ENCODE results near the gene PINLYP.

The PINLYP gene

GRCh38 chr19:43623889-43624670 lies 48.5 kb downstream of the PINLYP start:
- no peaks in the 10 kb centered on the region for H3K79me1 ChIP-seq (ENCODE audit: low read length)
- H2AK5ac ChIP-seq (ENCODE audit: low read length), result no peak overlapping the region
- no peaks in the 10 kb centered on the region for H3K36me3 ChIP-seq (ENCODE audit: control insufficient read depth, insufficient read depth, low read length)
- H2BK5ac ChIP-seq (ENCODE audit: low read length), result no peak overlapping the region
- no peak overlapping the region for H3K27ac ChIP-seq (ENCODE audit: low read depth, low read length)
- no peaks in the 10 kb centered on the region for H3K79me2 ChIP-seq (ENCODE audit: control insufficient read depth, insufficient read depth, low read length)
- H4K8ac ChIP-seq (ENCODE audit: low read depth, low read length), result no peak overlapping the region
- DNase-seq, result peak; percentile 42
- H4K5ac ChIP-seq (ENCODE audit: low read length), result no peak overlapping the region
- H3K23ac ChIP-seq (ENCODE audit: low read length), result no peak overlapping the region
- H3K4me2 ChIP-seq (ENCODE audit: low read length), result no peak overlapping the region
- no peaks in the 10 kb centered on the region for H3K27me3 ChIP-seq (ENCODE audit: insufficient read depth, low read length, poor library complexity)
- WGBS (ENCODE audit: extremely low coverage, insufficient coverage, low lambda C conversion rate), result no CpG with 5 or more reads among the region's 35 CpGs
- no peak overlapping the region for H3K4ac ChIP-seq (ENCODE audit: low read depth, low read length)
- no peak overlapping the region for H2BK15ac ChIP-seq (replicated peaks; ENCODE audit: low read depth)
- no peak overlapping the region for H3K18ac ChIP-seq (ENCODE audit: low read length)
- no peak overlapping the region for H3K9ac ChIP-seq (ENCODE audit: low read length)
- no peaks in the 10 kb centered on the region for H3K4me1 ChIP-seq (ENCODE audit: control insufficient read depth, low read depth, low read length)
- no peak overlapping the region for H3K4me3 ChIP-seq (ENCODE audit: low read length)
- no peak overlapping the region for H3K56ac ChIP-seq (ENCODE audit: low read length)
- H2BK120ac ChIP-seq (ENCODE audit: low read depth, low read length), result no peak overlapping the region

GRCh38 chr19:43624933-43625332 lies 49.3 kb downstream of the PINLYP start:
- Histone ChIP-seq H3K4ac (ENCODE audit: low read depth, low read length) (no peak overlapping the region), H3K4me1 (ENCODE audit: control insufficient read depth, low read depth, low read length) (no peaks in the 10 kb centered on the region), H3K79me2 (ENCODE audit: control insufficient read depth, insufficient read depth, low read length) (no peaks in the 10 kb centered on the region), H3K27me3 (ENCODE audit: insufficient read depth, low read length, poor library complexity) (no peaks in the 10 kb centered on the region), H3K18ac (ENCODE audit: low read length) (no peak overlapping the region), H2BK15ac (replicated peaks; ENCODE audit: low read depth) (no peak overlapping the region), H3K4me3 (ENCODE audit: low read length) (no peak overlapping the region), H3K27ac (ENCODE audit: low read depth, low read length) (no peak overlapping the region), H2BK5ac (ENCODE audit: low read length) (no peak overlapping the region), H4K8ac (ENCODE audit: low read depth, low read length) (no peak overlapping the region), H3K56ac (ENCODE audit: low read length) (peak overlapping the region; percentile 17), H3K36me3 (ENCODE audit: control insufficient read depth, insufficient read depth, low read length) (no peaks in the 10 kb centered on the region), H2BK120ac (ENCODE audit: low read depth, low read length) (no peak overlapping the region), H3K4me2 (ENCODE audit: low read length) (no peak overlapping the region), H3K9ac (ENCODE audit: low read length) (no peak overlapping the region), H2AK5ac (ENCODE audit: low read length) (no peak overlapping the region), H4K5ac (ENCODE audit: low read length) (no peak overlapping the region), H3K79me1 (ENCODE audit: low read length) (no peaks in the 10 kb centered on the region), H3K23ac (ENCODE audit: low read length) (no peak overlapping the region)
- peak; percentile 94 for DNase-seq
- WGBS (ENCODE audit: extremely low coverage, insufficient coverage, low lambda C conversion rate), result no CpG with 5 or more reads among the region's 30 CpGs

DNA sequence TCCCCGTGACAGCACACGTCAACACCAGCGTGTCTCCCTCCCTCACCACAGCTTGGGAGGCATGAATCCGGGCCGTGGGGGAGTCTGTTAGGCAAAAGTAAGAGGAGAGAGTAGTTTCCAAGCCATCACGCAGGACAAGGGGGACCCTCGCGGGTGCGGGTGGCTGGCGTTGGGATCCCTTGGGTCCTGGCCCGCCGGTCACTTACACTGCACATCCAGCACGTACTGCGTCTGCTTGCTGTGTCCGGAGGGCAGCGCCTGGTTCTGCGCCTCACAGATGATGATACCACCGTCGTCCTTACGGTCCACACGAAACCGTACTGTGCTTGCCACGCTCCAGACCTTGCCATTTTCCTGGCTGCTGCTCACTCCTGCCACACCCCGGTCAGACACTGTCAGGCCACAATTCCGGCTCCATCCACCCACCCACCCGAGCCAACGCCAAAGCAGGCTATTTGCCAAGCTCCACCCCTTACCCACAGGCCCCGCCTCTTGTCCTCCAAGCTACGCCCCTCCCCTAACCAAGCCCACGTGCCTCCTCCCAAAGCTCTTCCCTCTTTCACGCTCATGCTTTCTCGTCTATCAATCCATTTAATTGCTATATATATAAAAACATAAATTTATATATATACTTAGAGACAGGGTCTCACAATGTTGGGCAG lies 50.4 kb downstream of the PINLYP start:
- Histone ChIP-seq H3K79me1 (ENCODE audit: low read length) (no peaks in the 10 kb centered on the region), H3K23ac (ENCODE audit: low read length) (no peak overlapping the region), H3K36me3 (ENCODE audit: control insufficient read depth, insufficient read depth, low read length) (no peaks in the 10 kb centered on the region), H2BK5ac (ENCODE audit: low read length) (no peak overlapping the region), H4K5ac (ENCODE audit: low read length) (no peak overlapping the region), H3K27ac (ENCODE audit: low read depth, low read length) (no peak overlapping the region), H3K18ac (ENCODE audit: low read length) (no peak overlapping the region), H3K4me1 (ENCODE audit: control insufficient read depth, low read depth, low read length) (no peaks in the 10 kb centered on the region), H3K9ac (ENCODE audit: low read length) (no peak overlapping the region), H2BK15ac (replicated peaks; ENCODE audit: low read depth) (no peak overlapping the region), H3K4me3 (ENCODE audit: low read length) (no peak overlapping the region), H3K79me2 (ENCODE audit: control insufficient read depth, insufficient read depth, low read length) (no peaks in the 10 kb centered on the region), H2AK5ac (ENCODE audit: low read length) (no peak overlapping the region), H3K27me3 (ENCODE audit: insufficient read depth, low read length, poor library complexity) (no peaks in the 10 kb centered on the region), H2BK120ac (ENCODE audit: low read depth, low read length) (no peak overlapping the region), H4K8ac (ENCODE audit: low read depth, low read length) (no peak overlapping the region), H3K56ac (ENCODE audit: low read length) (peak overlapping the region; percentile 38), H3K4ac (ENCODE audit: low read depth, low read length) (no peak overlapping the region), H3K4me2 (ENCODE audit: low read length) (no peak overlapping the region)
- peak; percentile 57 for DNase-seq
- no CpG with 5 or more reads among the region's 32 CpGs for WGBS (ENCODE audit: extremely low coverage, insufficient coverage, low lambda C conversion rate)

DNA sequence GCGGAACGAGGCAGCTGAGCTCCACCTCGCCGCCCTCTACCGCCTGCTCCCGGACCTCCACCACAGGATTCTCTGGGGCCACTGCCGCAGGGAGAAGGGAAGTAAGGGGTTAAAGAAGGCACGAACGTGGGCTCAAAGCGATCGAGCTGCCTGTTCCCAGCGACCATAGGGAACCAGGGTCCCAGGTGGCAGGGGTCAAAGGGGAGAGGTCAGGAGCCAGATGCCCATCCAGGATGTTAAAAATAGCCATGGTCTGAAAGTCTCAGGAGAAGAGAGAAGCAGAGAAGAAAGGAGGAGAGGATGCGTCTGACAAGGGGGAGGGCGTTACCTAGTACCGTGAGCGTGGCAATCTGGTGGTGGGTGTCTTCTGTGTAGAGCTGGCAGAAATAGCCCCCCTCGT lies 51.2 kb downstream of the PINLYP start:
- H3K23ac ChIP-seq (ENCODE audit: low read length), result no peak overlapping the region
- H3K4ac ChIP-seq (ENCODE audit: low read depth, low read length), result no peak overlapping the region
- no peak overlapping the region for H2BK15ac ChIP-seq (replicated peaks; ENCODE audit: low read depth)
- no peak overlapping the region for H3K4me3 ChIP-seq (ENCODE audit: low read length)
- no peak overlapping the region for H3K18ac ChIP-seq (ENCODE audit: low read length)
- no peak overlapping the region for H2BK5ac ChIP-seq (ENCODE audit: low read length)
- no peaks in the 10 kb centered on the region for H3K4me1 ChIP-seq (ENCODE audit: control insufficient read depth, low read depth, low read length)
- no peak overlapping the region for H2AK5ac ChIP-seq (ENCODE audit: low read length)
- no peaks in the 10 kb centered on the region for H3K27me3 ChIP-seq (ENCODE audit: insufficient read depth, low read length, poor library complexity)
- no CpG with 5 or more reads among the region's 17 CpGs for WGBS (ENCODE audit: extremely low coverage, insufficient coverage, low lambda C conversion rate)
- H3K56ac ChIP-seq (ENCODE audit: low read length), result no peak overlapping the region
- H3K79me1 ChIP-seq (ENCODE audit: low read length), result no peaks in the 10 kb centered on the region
- no peaks in the 10 kb centered on the region for H3K36me3 ChIP-seq (ENCODE audit: control insufficient read depth, insufficient read depth, low read length)
- no peak overlapping the region for H3K9ac ChIP-seq (ENCODE audit: low read length)
- H3K79me2 ChIP-seq (ENCODE audit: control insufficient read depth, insufficient read depth, low read length), result no peaks in the 10 kb centered on the region
- H3K27ac ChIP-seq (ENCODE audit: low read depth, low read length), result no peak overlapping the region
- no peak overlapping the region for H2BK120ac ChIP-seq (ENCODE audit: low read depth, low read length)
- no peak overlapping the region for H4K8ac ChIP-seq (ENCODE audit: low read depth, low read length)
- no peak overlapping the region for H3K4me2 ChIP-seq (ENCODE audit: low read length)
- no peak overlapping the region for H4K5ac ChIP-seq (ENCODE audit: low read length)
- no peak for DNase-seq

DNA sequence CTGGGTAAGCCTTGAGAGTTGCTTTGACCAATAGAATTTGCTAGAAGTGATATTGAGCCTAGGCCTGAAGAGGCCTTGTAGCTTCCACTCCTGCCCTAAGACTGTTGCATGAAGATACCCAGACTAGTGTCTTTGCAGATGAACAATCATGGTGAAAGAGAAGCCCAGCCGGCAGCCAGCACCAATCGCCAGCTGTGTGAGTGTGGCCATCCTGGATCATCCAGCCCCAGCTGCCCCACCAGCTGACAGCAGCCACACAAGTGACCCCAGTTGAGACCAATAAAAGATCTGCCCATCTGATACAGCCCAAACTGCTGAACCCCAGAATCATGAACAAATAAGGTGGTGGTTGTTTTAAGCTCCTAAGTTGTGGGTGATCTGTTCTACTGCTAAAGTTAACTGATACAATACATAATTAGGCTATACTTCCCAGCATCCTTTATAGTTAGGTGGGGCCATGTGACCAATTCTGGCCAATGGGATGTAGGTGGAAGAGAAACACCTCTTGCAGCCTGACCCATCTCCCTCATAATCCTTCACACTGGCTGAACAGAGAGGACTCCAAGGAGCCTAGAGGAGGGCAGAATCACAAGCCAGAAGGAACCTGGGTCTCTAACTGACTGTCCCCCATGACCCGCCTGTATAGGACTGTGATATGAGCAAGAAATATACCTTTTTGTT lies 53.2 kb downstream of the PINLYP start:
- H3K79me1 ChIP-seq (ENCODE audit: low read length), result no peaks in the 10 kb centered on the region
- H4K8ac ChIP-seq (ENCODE audit: low read depth, low read length), result no peak overlapping the region
- H2AK5ac ChIP-seq (ENCODE audit: low read length), result no peak overlapping the region
- H3K4me2 ChIP-seq (ENCODE audit: low read length), result no peak overlapping the region
- no peak overlapping the region for H3K27ac ChIP-seq (ENCODE audit: low read depth, low read length)
- no peak overlapping the region for H3K4me3 ChIP-seq (ENCODE audit: low read length)
- DNase-seq, result no peak
- no peak overlapping the region for H2BK120ac ChIP-seq (ENCODE audit: low read depth, low read length)
- no peak overlapping the region for H3K18ac ChIP-seq (ENCODE audit: low read length)
- no peak overlapping the region for H2BK5ac ChIP-seq (ENCODE audit: low read length)
- H3K23ac ChIP-seq (ENCODE audit: low read length), result no peak overlapping the region
- no peaks in the 10 kb centered on the region for H3K27me3 ChIP-seq (ENCODE audit: insufficient read depth, low read length, poor library complexity)
- no peaks in the 10 kb centered on the region for H3K4me1 ChIP-seq (ENCODE audit: control insufficient read depth, low read depth, low read length)
- H4K5ac ChIP-seq (ENCODE audit: low read length), result no peak overlapping the region
- H3K79me2 ChIP-seq (ENCODE audit: control insufficient read depth, insufficient read depth, low read length), result no peaks in the 10 kb centered on the region
- H3K4ac ChIP-seq (ENCODE audit: low read depth, low read length), result no peak overlapping the region
- no peaks in the 10 kb centered on the region for H3K36me3 ChIP-seq (ENCODE audit: control insufficient read depth, insufficient read depth, low read length)
- no CpG with 5 or more reads among the region's 3 CpGs for WGBS (ENCODE audit: extremely low coverage, insufficient coverage, low lambda C conversion rate)
- H3K9ac ChIP-seq (ENCODE audit: low read length), result no peak overlapping the region
- H3K56ac ChIP-seq (ENCODE audit: low read length), result no peak overlapping the region
- H2BK15ac ChIP-seq (replicated peaks; ENCODE audit: low read depth), result no peak overlapping the region
